ENCODE measurements around the gene RFC3. TPM values are rescaled to one million over a fixed set of nuclear protein-coding genes. Genes with fewer than 3 reads are reported as not detected.

Gene RFC3
- total RNA-seq, 1 experiment from 2014 or later, result 59.2 TPM

DNA sequence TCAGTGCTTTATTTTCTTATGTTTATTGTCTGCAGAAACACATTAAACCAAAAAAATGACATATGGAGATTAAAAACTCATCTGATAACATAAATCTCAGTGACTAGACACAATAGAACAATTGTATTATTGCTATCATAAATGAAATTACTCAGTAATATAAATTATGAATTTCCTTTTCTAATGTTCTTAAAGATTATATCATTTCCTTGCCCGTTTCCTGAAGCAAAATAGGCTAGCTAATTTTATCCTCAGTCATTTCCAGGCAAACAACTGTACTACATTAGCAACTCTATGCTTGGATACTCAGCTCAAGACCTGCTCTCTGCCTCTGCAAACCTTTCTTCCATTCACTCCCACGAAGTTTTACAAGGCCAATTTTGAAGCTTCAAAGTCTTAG, 61.2 kb downstream of the RFC3 start:
- no CpG with 5 or more reads among the region's 2 CpGs for WGBS (ENCODE audit: extremely low coverage, insufficient read length, low lambda C conversion rate)
- Histone ChIP-seq H3K14ac (ENCODE audit: insufficient read depth, low read length) (no peak overlapping the region), H4K91ac (ENCODE audit: insufficient read length, low read depth, low read length) (no peak overlapping the region), H4K8ac (replicated peaks; ENCODE audit: insufficient read length, low read depth, low read length) (no peak overlapping the region), H2AK5ac (ENCODE audit: insufficient read length, low read length) (no peak overlapping the region), H3T11ph (ENCODE audit: low read length) (no peak overlapping the region), H3K9me3 (ENCODE audit: control insufficient read depth, low read depth, low read length) (no peaks in the 10 kb centered on the region), H2BK12ac (ENCODE audit: insufficient read length, low read depth, low read length) (no peak overlapping the region), H3K4me1 (ENCODE audit: insufficient read depth, low read length) (no peaks in the 10 kb centered on the region), H4K5ac (ENCODE audit: insufficient read length, low read depth, low read length) (no peak overlapping the region), H2BK120ac (ENCODE audit: low read depth, low read length, poor library complexity, severe bottlenecking) (no peak overlapping the region), H3K4me2 (ENCODE audit: insufficient read depth, insufficient read length, low read length) (no peak overlapping the region), H3K23me2 (ENCODE audit: insufficient read length, low read depth, low read length, poor library complexity, severe bottlenecking) (no peaks in the 10 kb centered on the region), H2BK15ac (ENCODE audit: low read depth, low read length) (no peak overlapping the region), H2AFZ (ENCODE audit: low read length) (no peak overlapping the region), H3K18ac (ENCODE audit: insufficient read length, low read depth, low read length) (no peak overlapping the region), H3K23ac (ENCODE audit: insufficient read length, low read depth, low read length) (no peak overlapping the region), H3K4ac (ENCODE audit: low read depth, low read length) (no peak overlapping the region), H3K56ac (ENCODE audit: insufficient read length, low read depth, low read length) (no peak overlapping the region), H3K9ac (ENCODE audit: extremely low read depth, insufficient read length, low read length) (no peak overlapping the region), H3K79me1 (ENCODE audit: insufficient read depth, low read depth, low read length, poor library complexity, severe bottlenecking) (no peaks in the 10 kb centered on the region), H2BK20ac (ENCODE audit: low read depth, low read length, poor library complexity, severe bottlenecking) (no peak overlapping the region), H3K79me2 (ENCODE audit: insufficient read depth, low read length) (no peaks in the 10 kb centered on the region), H4K20me1 (ENCODE audit: control insufficient read depth, insufficient read depth, insufficient read length) (no peaks in the 10 kb centered on the region), H3K27me3 (ENCODE audit: insufficient read depth, low read length) (no peaks in the 10 kb centered on the region; the same call in 1 of the 2 replicates), H3K27ac (ENCODE audit: insufficient read length, low read depth, low read length) (no peak overlapping the region), H2BK5ac (ENCODE audit: insufficient read length, low read length) (no peak overlapping the region)
- no peak for DNase-seq
- H3K4me1 Mint-ChIP-seq, result peaks cover 0 to 3% of the 10 kb centered on the region in 2 experiments; a peak in 1 of 4 replicates
- no peak for TF ChIP-seq CTCF (conservative IDR thresholded peaks at IDR 0.05)
- H3K36me3 Mint-ChIP-seq (ENCODE audit: insufficient read depth in 1 of 3, low read depth in 3 of 3), result peaks cover 3 to 12% (median 8%) of the 10 kb centered on the region in 3 experiments; a peak in 6 of 7 replicates
- H3K9me3 Mint-ChIP-seq, result no peaks in the 10 kb centered on the region; a peak in 1 of 5 replicates
- H3K4me3 Mint-ChIP-seq, result no peak overlapping the region
- H3K27ac Mint-ChIP-seq, result no peak overlapping the region
- no peaks in the 10 kb centered on the region for H3K27me3 Mint-ChIP-seq (ENCODE audit: low read depth)

Measured in H9 (cell line).